Neural progenitor cell (in vitro differentiated cells): ENCODE data around the gene PYHIN1. TPM values are rescaled to one million over a fixed set of nuclear protein-coding genes. Genes with fewer than 3 reads are reported as not detected.

Experiments used
- DNase-seq: peaks from one replicate; pipeline ENCODE4 v3.0.0-alpha.2; 2016; ENCODE audit warnings: low spot score
- H2AFZ ChIP-seq: fragments of 200-600 bp; sonication (generic); replicated peaks from 2 replicates; pipeline ENCODE4 v1.6.1; 2016; ENCODE audit warnings: antibody characterized with exemption
- H3F3A ChIP-seq: fragments of 200-600 bp; sonication (generic); 2 replicates; pipeline ENCODE4 v1.6.1; 2016; ENCODE audit warnings: antibody characterized with exemption, low read depth
- H3K27ac ChIP-seq: fragments of 200-600 bp; sonication (generic); 2 replicates; pipeline ENCODE4 v1.5.1; 2016; ENCODE audit warnings: mild to moderate bottlenecking
- H3K27me3 ChIP-seq: fragments of 200-600 bp; sonication (generic); 2 replicates; pipeline ENCODE4 v1.6.1; 2016; ENCODE audit warnings: mild to moderate bottlenecking, moderate library complexity
- H3K36me3 ChIP-seq: fragments of 200-600 bp; sonication (generic); 2 replicates; pipeline ENCODE4 v1.5.1; 2016
- H3K4me1 ChIP-seq: fragments of 200-600 bp; sonication (generic); 2 replicates; pipeline ENCODE4 v1.6.1; 2016; ENCODE audit warnings: mixed run types
- H3K4me2 ChIP-seq: fragments of 200-600 bp; sonication (generic); 2 replicates; pipeline ENCODE4 v1.6.1; 2016
- H3K4me3 ChIP-seq: fragments of 200-600 bp; sonication (generic); 2 replicates; pipeline ENCODE4 v1.5.1; 2016
- H3K79me2 ChIP-seq: fragments of 200-600 bp; sonication (generic); 2 replicates; pipeline ENCODE4 v1.6.1; 2016; ENCODE audit warnings: low read depth
- H3K9ac ChIP-seq: fragments of 200-600 bp; sonication (generic); 2 replicates; pipeline ENCODE4 v1.6.1; 2016
- H3K9me3 ChIP-seq: fragments of 200-600 bp; sonication (generic); 2 replicates; pipeline ENCODE4 v1.5.1; 2016; ENCODE audit warnings: low read depth
- H4K20me1 ChIP-seq: fragments of 200-600 bp; sonication (generic); 2 replicates; pipeline ENCODE4 v1.6.1; 2016; ENCODE audit warnings: low read depth
- H3K27ac Mint-ChIP-seq: 3 replicates; pipeline ENCODE4 v1.8.0; 2021; ENCODE audit warnings: mixed read lengths
- H3K27me3 Mint-ChIP-seq: 2 replicates; pipeline ENCODE4 v1.8.0; 2022; ENCODE audit warnings: low read depth, mild to moderate bottlenecking, inconsistent platforms, moderate library complexity, mixed read lengths; ENCODE audit not compliant: insufficient read depth
- H3K36me3 Mint-ChIP-seq: 3 replicates; pipeline ENCODE4 v1.8.0; 2021; ENCODE audit warnings: mixed read lengths
- H3K4me1 Mint-ChIP-seq: 3 replicates; pipeline ENCODE4 v1.8.0; 2021; ENCODE audit warnings: mixed read lengths
- H3K4me3 Mint-ChIP-seq: 3 replicates; pipeline ENCODE4 v1.8.0; 2021; ENCODE audit warnings: mild to moderate bottlenecking, moderate library complexity, mixed read lengths
- H3K9me3 Mint-ChIP-seq: 3 replicates; pipeline ENCODE4 v1.8.0; 2020; ENCODE audit warnings: mixed read lengths
- EZH2 ChIP-seq: fragments of 200-600 bp; sonication (generic); IDR thresholded peaks from 2 replicates; pipeline ENCODE4 v1.6.1; 2017; ENCODE audit warnings: antibody characterized with exemption, mild to moderate bottlenecking, moderate library complexity
- EZH2phosphoT487 ChIP-seq: fragments of 200-600 bp; sonication (generic); IDR thresholded peaks from 2 replicates; pipeline ENCODE4 v1.6.1; 2017; ENCODE audit warnings: antibody characterized with exemption
- total RNA-seq: library from RNA; depleted of rRNA; stranded (reverse); fragments of >200 nt; gene quantifications from 2 replicates; pipeline ENCODE4 v1.2.3, GENCODE V29; 2015; ENCODE audit warnings: low replicate concordance
- TF ChIP-seq, protein P1 (sequence below): fragments of 200-600 bp; sonication (generic); IDR thresholded peaks from 2 replicates; pipeline ENCODE4 v1.5.1; 2017; ENCODE audit warnings: antibody characterized with exemption, mild to moderate bottlenecking

The PYHIN1 gene
- total RNA-seq, 1 donor from 2014 or later = not detected

DNA sequence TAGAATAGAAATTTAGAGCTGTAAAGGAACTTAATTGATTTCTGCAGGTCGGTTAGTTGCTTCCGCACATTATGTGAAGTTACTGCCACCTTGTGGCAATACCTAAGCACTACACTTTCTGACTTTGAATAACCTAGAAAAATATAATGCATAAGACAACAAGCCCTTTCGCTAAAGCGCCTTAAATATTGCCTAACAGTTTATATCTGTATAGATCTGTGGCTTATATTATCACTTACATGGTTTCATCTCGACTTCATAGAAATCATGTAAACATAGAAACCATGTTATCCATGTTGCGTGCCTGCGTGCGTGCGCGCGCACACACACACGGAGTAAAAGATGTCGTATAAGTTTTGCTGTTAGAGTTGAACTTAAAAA lies 67.4 kb downstream of the PYHIN1 start:
- Mint-ChIP-seq H3K4me1 (peaks cover 15% of the 10 kb centered on the region), H3K9me3 (no peaks in the 10 kb centered on the region), H3K4me3 (peak overlapping the region; percentile 80), H3K27ac (peak overlapping the region; percentile 74), H3K36me3 (no peaks in the 10 kb centered on the region), H3K27me3 (no peaks in the 10 kb centered on the region)
- H4K20me1 ChIP-seq = no peaks in the 10 kb centered on the region
- H3K79me2 ChIP-seq = no peaks in the 10 kb centered on the region
- no peak overlapping the region for H3K9ac ChIP-seq
- peaks cover 11% of the 10 kb centered on the region for H3K4me1 ChIP-seq
- TF ChIP-seq, protein P1, sequence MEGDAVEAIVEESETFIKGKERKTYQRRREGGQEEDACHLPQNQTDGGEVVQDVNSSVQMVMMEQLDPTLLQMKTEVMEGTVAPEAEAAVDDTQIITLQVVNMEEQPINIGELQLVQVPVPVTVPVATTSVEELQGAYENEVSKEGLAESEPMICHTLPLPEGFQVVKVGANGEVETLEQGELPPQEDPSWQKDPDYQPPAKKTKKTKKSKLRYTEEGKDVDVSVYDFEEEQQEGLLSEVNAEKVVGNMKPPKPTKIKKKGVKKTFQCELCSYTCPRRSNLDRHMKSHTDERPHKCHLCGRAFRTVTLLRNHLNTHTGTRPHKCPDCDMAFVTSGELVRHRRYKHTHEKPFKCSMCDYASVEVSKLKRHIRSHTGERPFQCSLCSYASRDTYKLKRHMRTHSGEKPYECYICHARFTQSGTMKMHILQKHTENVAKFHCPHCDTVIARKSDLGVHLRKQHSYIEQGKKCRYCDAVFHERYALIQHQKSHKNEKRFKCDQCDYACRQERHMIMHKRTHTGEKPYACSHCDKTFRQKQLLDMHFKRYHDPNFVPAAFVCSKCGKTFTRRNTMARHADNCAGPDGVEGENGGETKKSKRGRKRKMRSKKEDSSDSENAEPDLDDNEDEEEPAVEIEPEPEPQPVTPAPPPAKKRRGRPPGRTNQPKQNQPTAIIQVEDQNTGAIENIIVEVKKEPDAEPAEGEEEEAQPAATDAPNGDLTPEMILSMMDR = peak; percentile 96
- TF ChIP-seq EZH2phosphoT487 (no peak), EZH2 (no peak)
- no peaks in the 10 kb centered on the region for H3K27me3 ChIP-seq
- H3F3A ChIP-seq = peaks cover 15% of the 10 kb centered on the region
- H3K4me3 ChIP-seq = peak overlapping the region; percentile 58
- H2AFZ ChIP-seq = peak overlapping the region; percentile 68
- no peaks in the 10 kb centered on the region for H3K9me3 ChIP-seq
- H3K27ac ChIP-seq = no peak overlapping the region
- peak overlapping the region; percentile 80 for H3K4me2 ChIP-seq
- peak; percentile 67 for DNase-seq
- H3K36me3 ChIP-seq = no peaks in the 10 kb centered on the region

DNA sequence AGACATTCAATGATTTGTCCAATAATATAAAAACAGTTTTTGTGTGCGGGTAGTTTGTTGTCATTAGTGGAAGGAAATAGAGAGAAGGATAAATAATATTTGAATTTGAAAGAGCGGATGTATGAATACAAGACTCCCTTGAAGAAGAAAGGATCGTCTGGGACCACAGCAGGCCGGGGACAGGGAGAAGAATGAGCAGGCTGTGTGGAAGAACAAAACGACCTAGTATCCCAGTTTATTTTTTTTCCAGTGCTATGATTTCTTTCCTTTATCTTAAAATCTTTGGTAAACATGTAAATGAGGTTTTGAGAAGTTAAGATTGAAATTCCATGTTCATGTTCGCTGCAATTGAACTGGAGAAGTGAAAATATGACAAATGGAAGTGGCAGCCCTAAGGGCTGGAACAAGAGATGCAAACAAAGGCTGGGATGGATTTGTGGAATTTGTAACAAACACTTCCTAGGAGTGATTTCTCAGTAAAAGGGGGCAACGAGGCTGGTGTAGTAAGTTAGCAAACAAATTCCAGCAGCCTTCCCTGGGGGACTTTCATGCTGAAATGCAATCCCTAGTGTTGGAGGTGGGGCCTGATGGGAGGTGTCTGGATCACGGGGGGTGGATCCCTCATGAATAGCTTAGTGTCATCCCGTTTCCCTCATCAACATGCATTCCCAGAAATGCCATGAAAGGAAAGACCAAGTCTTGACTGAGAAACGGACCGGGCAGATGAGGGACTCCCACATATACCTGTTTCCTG lies 68.1 kb downstream of the PYHIN1 start:
- Histone ChIP-seq H3K79me2 (no peaks in the 10 kb centered on the region), H3K4me1 (peaks cover 11% of the 10 kb centered on the region), H3K27ac (peak overlapping the region; percentile 74), H3K4me3 (peak overlapping the region; percentile 58), H3K27me3 (no peaks in the 10 kb centered on the region), H3K9me3 (no peaks in the 10 kb centered on the region), H2AFZ (peak overlapping the region; percentile 68), H3F3A (peaks cover 15% of the 10 kb centered on the region), H3K9ac (no peak overlapping the region), H3K36me3 (no peaks in the 10 kb centered on the region), H3K4me2 (peak overlapping the region; percentile 80), H4K20me1 (no peaks in the 10 kb centered on the region)
- DNase-seq = peak; percentile 90
- H3K4me3 Mint-ChIP-seq = peak overlapping the region; percentile 80
- no peaks in the 10 kb centered on the region for H3K9me3 Mint-ChIP-seq
- H3K4me1 Mint-ChIP-seq = peaks cover 15% of the 10 kb centered on the region
- no peaks in the 10 kb centered on the region for H3K36me3 Mint-ChIP-seq
- H3K27me3 Mint-ChIP-seq = no peaks in the 10 kb centered on the region
- no peak for TF ChIP-seq EZH2
- TF ChIP-seq, protein P1 = no peak
- no peak for TF ChIP-seq EZH2phosphoT487
- H3K27ac Mint-ChIP-seq = peak overlapping the region; percentile 94

DNA sequence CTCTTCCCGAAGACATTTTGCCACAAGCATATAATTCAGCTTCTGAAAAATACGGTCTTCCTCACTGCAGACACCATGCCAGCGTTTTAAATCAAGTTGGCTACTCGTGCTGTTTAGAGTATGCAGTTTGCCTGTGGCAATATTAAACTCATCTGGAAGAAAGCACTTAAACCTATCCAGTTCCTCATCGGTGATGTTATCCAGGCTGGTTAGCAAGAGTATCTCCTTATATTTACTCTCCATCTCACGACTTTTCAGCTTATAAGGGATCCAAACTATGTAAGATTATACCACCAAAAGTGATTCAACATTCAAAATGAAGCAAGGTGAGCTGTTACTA lies 68.7 kb downstream of the PYHIN1 start:
- no peaks in the 10 kb centered on the region for H3K27me3 ChIP-seq

More for the DNA sequence above, 68.7 kb downstream of the PYHIN1 start:
- H3F3A ChIP-seq = peaks cover 20% of the 10 kb centered on the region
- TF ChIP-seq EZH2 (no peak), EZH2phosphoT487 (no peak)
- TF ChIP-seq, protein P1 = no peak
- H3K27ac ChIP-seq = peak overlapping the region; percentile 74
- H3K9me3 Mint-ChIP-seq = no peaks in the 10 kb centered on the region
- H3K4me3 Mint-ChIP-seq = peak overlapping the region; percentile 80
- H3K36me3 ChIP-seq = no peaks in the 10 kb centered on the region
- H3K79me2 ChIP-seq = no peaks in the 10 kb centered on the region
- peak overlapping the region; percentile 58 for H3K4me3 ChIP-seq
- H3K4me1 ChIP-seq = peaks cover 12% of the 10 kb centered on the region
- H3K9ac ChIP-seq = no peak overlapping the region
- no peaks in the 10 kb centered on the region for H3K27me3 Mint-ChIP-seq
- H3K4me1 Mint-ChIP-seq = peaks cover 15% of the 10 kb centered on the region
- no peaks in the 10 kb centered on the region for H3K36me3 Mint-ChIP-seq
- H2AFZ ChIP-seq = peak overlapping the region; percentile 9
- H3K4me2 ChIP-seq = peak overlapping the region; percentile 80
- H3K9me3 ChIP-seq = no peaks in the 10 kb centered on the region
- H3K27ac Mint-ChIP-seq = peak overlapping the region; percentile 94
- no peaks in the 10 kb centered on the region for H4K20me1 ChIP-seq
- no peak for DNase-seq
